ENCODE measurements around the gene UNC5C.

Gene UNC5C

DNA sequence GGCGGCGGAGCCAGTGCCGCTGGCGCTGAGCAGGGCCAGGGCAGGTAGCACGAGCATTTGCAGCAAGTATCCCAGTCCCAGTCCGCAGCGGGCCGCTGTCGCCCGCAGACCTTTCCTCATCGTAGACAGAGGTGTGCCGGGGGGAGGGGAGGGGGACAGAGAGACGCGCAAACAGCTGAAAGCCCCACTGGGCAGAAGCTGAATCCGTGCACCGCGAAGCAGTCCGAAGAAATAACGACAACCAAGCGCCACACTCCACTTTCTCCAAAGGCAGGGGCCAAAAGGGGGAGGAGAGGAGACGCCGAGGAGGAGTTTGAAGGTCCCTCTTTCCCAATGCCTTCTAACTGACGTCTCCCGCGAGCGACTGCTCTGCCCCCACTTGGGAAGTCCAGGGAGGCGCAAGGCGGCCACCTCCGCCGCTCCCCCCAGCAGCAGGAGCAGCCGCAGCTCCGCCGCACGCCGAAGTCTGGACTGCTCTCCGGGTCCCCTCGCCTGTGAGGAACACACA, at the start of gene UNC5C:
TSS of gene UNC5C (minus strand) at position 236 of the 508 bp plus-strand sequence.
- no peak for DNase-seq

GRCh38 chr4:95596676-95597075, 47.9 kb upstream of the UNC5C start:
- DNase-seq, result no peak

GRCh38 chr4:95594629-95595028, 45.9 kb upstream of the UNC5C start:
- no peak for DNase-seq

DNA sequence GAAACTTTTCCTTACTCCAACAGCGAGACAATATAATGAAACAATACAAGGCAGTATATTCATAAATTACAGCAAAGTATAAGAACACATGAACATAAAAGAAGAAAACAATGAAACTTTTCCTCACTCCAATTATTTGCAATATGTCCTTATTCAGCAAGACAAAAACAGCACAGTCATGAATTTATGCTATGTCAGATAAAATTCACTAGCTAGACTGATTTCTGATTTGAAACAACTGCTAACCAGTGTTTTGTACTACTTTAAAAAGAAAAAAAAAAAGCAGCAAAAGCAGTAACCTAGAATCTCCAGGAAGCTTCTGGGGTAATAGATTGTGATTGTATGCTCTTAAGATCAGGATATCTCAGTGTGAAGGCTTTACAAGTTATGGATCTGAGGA, 45.2 kb upstream of the UNC5C start:
- DNase-seq, result no peak

- no peak for DNase-seq
Observed at GRCh38 chr4:95591278-95591677, 42.5 kb upstream of the UNC5C start.

DNA sequence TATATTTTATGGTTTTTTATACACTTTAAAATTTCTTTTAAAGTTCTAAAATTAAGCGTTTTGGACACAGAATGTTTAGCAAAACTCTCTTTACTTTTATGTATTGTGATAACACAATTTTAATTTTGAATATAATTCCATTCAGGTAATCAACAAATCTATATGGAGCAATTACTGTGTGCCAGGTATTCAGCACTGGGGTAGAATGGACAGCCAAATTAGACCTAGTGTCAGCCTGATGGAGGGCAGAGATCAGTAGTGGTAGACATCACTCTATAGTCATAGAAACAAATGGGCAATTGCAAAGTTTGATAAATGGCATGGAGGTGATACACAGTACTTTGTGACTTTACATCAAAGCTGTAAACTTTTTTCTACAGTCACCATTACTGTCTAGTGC, 41.8 kb upstream of the UNC5C start:
- DNase-seq, result no peak

- no peak for DNase-seq
Observed at GRCh38 chr4:95585016-95585695, 36.4 kb upstream of the UNC5C start.

- DNase-seq, result no peak
Observed at GRCh38 chr4:95580226-95580625, 31.5 kb upstream of the UNC5C start.

GRCh38 chr4:95572304-95572991, 23.7 kb upstream of the UNC5C start:
- DNase-seq, result no peak

DNA sequence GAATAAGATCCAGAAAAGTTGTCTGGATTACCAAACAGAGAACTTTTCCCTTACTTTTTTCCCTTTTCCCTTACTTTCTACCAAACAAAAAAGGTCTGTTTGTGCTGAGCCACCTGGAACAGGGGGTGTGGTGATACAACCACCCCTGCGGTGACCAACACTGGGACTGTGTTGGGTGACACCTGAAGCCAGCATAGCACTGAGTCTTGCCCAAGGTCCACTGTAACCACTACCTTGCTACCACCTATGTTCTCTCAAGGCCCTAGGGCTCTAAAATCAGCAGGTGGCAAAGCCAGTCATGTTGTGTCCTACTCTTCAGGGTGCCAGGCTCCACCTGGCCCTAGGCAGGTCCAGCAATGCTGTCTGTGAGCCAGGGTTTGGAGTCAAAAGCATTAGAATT, 22.8 kb upstream of the UNC5C start:
- no peak for DNase-seq

DNA sequence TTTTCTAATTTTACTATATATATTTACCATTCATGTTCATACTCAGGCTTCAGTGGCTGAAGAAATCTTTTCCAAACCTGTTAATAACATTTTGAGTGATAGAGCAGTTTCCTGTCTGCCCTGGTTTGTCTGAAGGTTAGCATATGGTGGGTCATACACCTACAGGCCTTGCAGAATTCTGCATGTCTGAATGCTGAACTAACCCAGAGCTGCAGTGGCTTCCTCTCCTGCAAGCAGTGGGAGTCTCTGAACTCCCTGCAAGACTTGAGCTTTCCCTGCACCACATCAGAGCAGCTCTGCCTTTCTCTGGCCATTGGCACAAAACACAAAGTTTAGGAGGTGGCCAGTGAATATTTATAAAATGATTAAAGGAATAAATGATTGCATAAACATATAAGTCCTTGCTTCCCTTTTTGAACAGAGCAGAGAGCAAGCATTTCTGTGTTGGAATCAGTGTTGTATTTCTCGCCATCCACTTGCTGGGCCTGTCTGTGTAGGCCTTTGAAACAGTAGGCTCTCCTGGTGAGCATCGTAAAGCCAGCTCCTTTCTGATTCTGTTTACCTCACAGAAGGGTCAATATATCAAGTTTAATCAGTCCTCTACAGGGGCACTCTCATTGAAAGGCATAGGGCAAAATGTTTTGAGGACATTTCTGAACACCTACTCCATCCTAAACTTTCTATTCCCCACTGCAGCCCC, 15.0 kb upstream of the UNC5C start:
- no peak for DNase-seq

DNA sequence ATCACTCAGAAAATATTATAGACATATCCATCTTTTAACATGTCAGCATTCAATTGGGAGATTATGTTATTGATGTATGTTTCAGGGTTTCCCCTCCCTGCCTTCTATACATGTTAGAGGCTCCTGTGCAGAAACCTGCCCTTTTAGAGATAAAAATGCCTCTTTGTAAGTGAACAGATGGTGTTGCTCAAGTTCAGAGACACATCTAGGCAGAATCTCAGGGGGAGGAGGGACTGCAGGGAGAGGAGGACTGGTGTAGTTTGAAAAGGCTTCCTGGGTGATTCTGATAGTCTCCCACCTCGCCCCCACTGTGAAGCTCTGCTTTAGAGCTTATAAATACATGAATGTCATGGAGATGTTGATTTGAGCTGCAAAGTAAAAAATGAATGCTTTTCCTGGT, 12.0 kb upstream of the UNC5C start:
- no peak for DNase-seq

DNA sequence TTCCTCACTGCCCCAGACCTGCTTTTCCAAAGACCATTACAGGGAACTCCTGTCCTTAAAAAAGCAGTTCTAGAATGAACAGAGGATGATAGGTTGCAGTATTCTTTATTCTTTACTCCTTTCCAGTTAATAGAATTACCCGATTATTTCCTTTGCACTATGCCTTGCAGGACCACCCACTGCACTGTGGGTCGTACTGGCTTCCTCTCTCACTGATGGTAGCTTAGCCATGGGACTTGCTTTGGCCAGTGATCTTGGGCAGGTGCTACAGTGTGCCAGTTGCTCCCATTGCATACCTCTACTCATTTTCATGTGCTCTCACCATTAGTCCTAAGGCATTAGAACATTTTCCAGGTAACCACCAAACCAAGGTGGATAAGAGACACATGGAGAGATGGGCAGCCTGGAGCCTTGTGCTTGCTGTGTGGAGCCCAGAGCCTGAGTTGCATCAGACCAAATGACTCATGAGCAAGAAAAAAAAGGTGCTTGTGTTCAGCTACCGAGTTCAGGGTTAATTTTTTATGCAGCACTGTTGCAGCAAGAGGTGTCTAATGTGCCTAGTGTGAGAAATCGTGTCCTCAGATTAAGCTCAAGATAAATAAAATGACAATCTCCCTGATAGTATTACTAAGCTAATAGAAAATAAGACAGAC, 7.6 kb upstream of the UNC5C start:
- DNase-seq, result no peak

DNA sequence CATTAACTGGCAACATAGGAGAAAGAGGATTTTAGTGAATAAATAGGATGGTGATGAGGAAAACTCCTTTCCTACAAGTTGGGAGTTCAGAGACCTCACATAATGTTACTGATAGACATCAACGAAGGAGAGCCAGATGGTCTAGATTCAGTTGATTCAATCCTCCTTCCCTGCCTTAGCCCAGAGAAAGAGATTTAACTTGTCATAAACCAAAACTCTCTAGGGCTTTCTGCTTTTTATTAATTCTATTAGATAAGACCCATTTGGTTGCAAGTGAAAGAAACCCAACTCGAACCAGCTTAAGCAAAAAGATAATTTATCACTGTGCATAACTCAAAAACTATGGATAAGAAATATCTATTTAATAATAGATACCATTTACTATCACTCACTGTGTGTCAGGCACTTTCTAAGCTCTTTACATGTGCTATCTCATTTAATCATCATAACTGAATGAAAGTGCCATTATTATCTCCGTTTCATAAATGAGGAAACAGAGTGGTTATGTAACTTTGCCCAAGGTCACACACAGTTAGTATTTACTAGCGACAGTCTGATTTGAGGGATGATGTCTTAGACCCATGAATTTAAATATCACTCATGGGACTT, 4.3 kb upstream of the UNC5C start:
- no peak for DNase-seq

DNA sequence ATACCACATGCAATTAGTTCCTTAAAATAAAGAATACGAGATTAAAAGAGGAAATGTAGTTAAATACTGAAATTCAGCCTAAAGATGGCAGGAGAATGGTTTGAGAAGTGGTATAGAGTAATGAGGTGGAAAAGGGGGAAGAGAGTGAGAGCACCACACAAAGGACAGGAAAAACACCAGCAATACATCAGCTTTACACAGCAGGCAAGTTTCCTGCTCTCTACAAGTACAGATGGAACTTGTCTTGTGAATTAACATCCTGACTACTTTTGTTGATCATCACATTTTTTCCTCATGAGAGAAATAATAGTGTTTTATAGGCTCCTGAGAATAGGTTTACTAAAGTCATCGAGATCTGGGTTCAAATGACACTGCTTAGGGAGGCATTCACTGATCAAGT, 2.9 kb upstream of the UNC5C start:
- no peak for DNase-seq

DNA sequence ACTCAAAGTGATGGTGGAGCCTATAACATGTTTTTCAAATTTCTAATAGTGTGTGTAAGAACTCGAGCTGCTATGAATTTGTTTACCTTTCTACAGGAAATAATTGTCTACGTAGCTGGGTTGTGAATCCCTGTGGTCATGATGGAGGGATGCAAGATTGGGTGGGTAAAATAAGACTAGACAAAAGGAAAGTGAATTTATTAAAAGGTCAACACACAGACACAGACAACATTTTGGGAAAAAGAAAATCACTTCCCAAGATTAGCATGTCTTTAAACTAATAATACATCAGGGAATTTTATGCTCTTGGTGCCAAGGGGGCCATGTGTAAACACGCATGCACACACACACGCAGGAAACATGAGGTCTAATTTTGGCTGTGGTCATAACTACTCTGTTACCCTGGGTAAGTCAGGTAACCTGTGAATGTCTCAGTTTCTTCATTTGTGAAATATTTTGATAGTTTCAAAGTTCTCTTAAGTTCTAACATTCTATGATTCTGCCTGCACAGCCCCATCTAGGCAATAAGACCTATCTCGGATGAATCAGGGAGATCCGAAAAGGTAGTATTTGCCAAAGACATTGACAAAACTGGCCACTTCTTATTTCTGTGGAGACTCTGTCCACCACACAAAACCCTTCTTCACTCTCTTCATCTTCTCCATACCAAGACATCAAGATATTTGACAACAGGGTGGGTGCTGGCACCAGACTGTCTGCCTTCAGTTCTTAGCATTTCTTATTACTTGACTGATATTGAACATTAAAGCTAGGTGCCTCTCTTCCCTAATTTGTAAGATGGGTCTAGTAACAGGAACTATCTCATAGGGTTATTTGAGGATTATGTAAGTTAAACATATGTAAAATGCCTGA, 1.6 kb upstream of the UNC5C start:
- no peak for DNase-seq

GRCh38 chr4:95549246-95550114, 707 bp upstream of the UNC5C start:
- no peak for DNase-seq

DNA sequence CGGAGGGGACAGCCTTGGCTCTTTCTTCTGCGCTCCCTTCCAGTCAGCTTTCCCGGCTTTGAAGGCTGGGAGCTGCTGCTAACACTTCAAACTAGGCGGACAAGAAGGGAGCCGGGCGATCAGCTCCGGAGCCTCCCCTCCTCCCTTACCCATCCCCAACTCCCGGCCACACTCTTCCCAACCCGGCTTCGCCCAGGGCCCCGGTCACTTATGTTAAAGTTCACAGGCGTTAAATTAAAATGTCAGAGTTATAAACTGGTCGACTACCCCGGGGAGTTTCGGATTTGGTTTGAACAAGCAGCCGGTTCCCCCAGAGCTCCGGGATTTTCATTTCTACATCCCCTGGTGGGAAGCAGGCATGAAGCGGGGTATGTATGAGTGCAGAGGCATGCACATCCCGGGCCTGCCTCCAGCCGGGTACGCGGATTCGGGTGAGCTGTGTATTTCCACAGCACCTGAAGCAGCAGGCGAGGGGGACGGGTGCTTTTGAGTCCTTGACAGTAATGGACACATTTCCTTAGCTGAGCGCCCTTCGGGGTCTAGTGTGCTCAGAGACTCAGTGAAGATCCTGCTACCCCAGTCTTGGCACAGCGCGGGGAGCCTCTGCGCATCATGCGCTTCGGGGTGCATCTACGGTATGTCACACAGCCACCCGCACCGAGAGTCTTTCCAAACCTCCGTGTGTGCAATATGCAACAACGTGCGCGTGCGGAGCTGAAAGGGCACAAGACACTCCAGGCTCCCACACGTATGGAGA, 880 bp downstream of the UNC5C start:
- no peak for DNase-seq

DNA sequence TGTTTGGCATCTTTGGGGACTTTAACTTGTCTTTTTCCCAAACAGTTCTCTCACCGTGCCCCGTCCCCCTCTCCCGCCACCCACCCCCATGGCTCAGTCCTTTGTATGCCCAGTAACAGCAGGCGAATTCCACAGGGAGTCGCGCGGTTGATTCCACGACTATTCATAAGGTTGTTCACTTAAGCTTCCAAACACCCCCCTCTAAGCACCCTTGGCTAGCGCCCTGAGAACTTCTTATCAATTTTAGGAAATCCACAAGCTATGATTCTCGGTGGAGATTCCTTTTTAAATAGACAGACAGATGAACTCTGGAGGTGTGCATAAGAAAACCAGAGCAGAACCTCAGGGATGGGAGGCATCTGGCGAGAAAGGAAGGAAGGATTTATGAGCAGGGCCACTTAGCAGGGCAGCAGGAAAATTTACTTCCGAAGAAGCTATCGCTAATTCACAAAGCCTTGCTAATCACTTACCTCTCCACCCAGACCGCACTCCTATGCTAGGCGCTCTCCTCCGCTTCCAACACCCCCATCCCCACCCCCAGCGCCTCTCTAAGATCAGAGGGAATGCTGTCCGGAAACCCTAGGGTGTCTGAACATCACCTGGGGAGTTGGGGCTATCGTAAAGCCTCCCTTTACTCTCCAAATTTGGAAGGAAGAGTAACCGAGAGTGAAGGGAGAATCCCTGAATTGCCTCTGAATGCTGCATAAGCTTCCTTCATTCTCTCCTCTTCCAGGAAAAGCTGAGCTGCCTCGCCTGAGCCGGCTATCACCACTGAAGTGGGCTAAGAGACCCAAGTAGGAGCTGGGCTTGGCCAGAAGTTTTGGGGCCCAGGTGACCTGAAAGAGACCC, 1.7 kb downstream of the UNC5C start:
- DNase-seq, result no peak
